Heart left ventricle (tissue), 16 donors: ENCODE data around the gene KLHDC10. TPM values are rescaled to one million over a fixed set of nuclear protein-coding genes. Genes with fewer than 3 reads are reported as not detected.

Experiments used
- ATAC-seq, 4 donors: fragments of 200-7000 bp; cut with Tn5 transposase; one replicate each; pipeline ENCODE4 v1.9.1; 2020 to 2022; ENCODE audit warnings: moderate library complexity in 4 of 4, mild to moderate bottlenecking in 3 of 4, moderate number of reproducible peaks in 1 of 4
- DNase-seq, 5 donors: peaks; one replicate each; pipeline ENCODE4 v3.0.0-alpha.2; 2020
- H3K27ac ChIP-seq, 12 donors: fragments of 200-600 bp; sonication (generic) in 4 of 12; one replicate each; pipeline versions ENCODE4 v1.5.0 to v1.8.0; 2016 to 2022; ENCODE audit warnings: mild to moderate bottlenecking in 2 of 12
- H3K27me3 ChIP-seq, 9 donors: fragments of 200-600 bp; sonication (generic) in 2 of 9; one replicate each; pipeline versions ENCODE4 v1.5.1 to v1.8.0; 2016 to 2022; ENCODE audit warnings: mild to moderate bottlenecking in 3 of 9
- H3K36me3 ChIP-seq, 9 donors: fragments of 200-600 bp; sonication (generic) in 2 of 9; one replicate each; pipeline versions ENCODE4 v1.5.0 to v1.8.0; 2018 to 2022; ENCODE audit warnings: mild to moderate bottlenecking in 2 of 9
- H3K4me1 ChIP-seq, 12 donors: fragments of 200-600 bp; sonication (generic) in 4 of 12; one replicate each; pipeline versions ENCODE4 v1.5.0 to v1.8.0; 2016 to 2022; ENCODE audit warnings: mild to moderate bottlenecking in 3 of 12
- H3K4me3 ChIP-seq, 12 donors: fragments of 200-600 bp; sonication (generic) in 4 of 12; one replicate each; pipeline versions ENCODE4 v1.5.0 to v1.8.0; 2017 to 2022; ENCODE audit warnings: mild to moderate bottlenecking in 9 of 12, moderate library complexity in 4 of 12
- H3K9me3 ChIP-seq, 12 donors: fragments of 200-600 bp; sonication (generic) in 4 of 12; one replicate each; pipeline versions ENCODE4 v1.5.0 to v1.8.0; 2016 to 2022; ENCODE audit warnings: mild to moderate bottlenecking in 1 of 12
- POLR2A ChIP-seq, 2 donors: fragments of 450-650 bp; IDR thresholded peaks; one replicate each; pipeline ENCODE4 v1.6.1; 2017; ENCODE audit warnings: antibody characterized with exemption in 2 of 2, mild to moderate bottlenecking in 2 of 2, moderate library complexity in 2 of 2
- WGBS, 4 donors: extraction: QIAGEN DNeasy Blood & Tissue Kit in 2 of 4; methylation state at CpG; one replicate each; pipeline versions ENCODE4 v1.1.5 to v1.1.7; 2013 to 2018; 5-methylcytosine and 5-hydroxymethylcytosine counted together
- intact Hi-C, 10 donors: fragments of 100-400 bp; cut with DNase I; formaldehyde crosslinking; loops; one replicate each; pipeline versions ENCODE4 v1.11.1 to v1.14.2; 2022
- long read RNA-seq, 3 donors: library from polyadenylated mRNA; unstranded; transcript quantifications; one replicate each; pipeline ENCODE4 v2.0.0, GENCODE V29; 2020 to 2021
- polyA plus RNA-seq, 2 donors: library from polyadenylated mRNA; stranded (reverse); fragments of 200-250 nt; gene quantifications; one replicate each; pipeline ENCODE4 v1.2.3, GENCODE V29; 2013
- total RNA-seq, 9 donors: library from RNA; depleted of rRNA in 2 of 9; stranded (reverse); fragments of >200 nt in 2 of 9; fragmentation: NEBNext Ultra II Directional in 3 of 9; extraction: Animal tissue kit (Norgen Biotek cat#: 25700) in 3 of 9; gene quantifications; one replicate each; pipeline versions ENCODE4 v1.1.0 to v1.2.4, GENCODE V29; 2016 to 2023
- TF ChIP-seq, protein P1 (sequence below), 12 donors: fragments of 200-600 bp; sonication (generic) in 4 of 12; IDR thresholded peaks; one replicate each; pipeline versions ENCODE4 v1.5.0 to v1.8.0; 2018 to 2022; ENCODE audit warnings: antibody characterized with exemption in 12 of 12, mild to moderate bottlenecking in 5 of 12
- donor health status: ischemic (EF 13 %, LVEDD 7.1; RV severe dilation, severe dysfunction).
- donor health status: healthy with polysubstance abuse.
- donor health status: DM: no; HTN: yes; CAD: no.
- donor health status: DM: no; HTN: no; CAD: no.
- donor health status: ischemic (EF 25% LVEDD 6.9; RV normal size, moderate dysfunction).
- donor health status: ischemic (EF 25% LVEDD 5.7; RV mildly dilated, moderate dysfunction).
- donor health status: healthy.
- donor health status: DM: yes; HTN: yes; CAD: no.
- donor health status: ischemic (EF 35%, LVEDD 5.7; RV mildly dilated, moderate dysfunction).
- donor health status: nonischemic (EF 11% LVEDD 7.7; RV severe dilation, severe dysfunction).
- donor health status: DM: yes; HTN: yes; CAD: no.
- donor health status: PGD.
- donor health status: ischemic (EF 29% LVEDD 5.4; RV normal size, mild dysfunction).
- donor health status: nonischemic (EF 23%, LVEDD 6.1; RV moderate dilation, normal function).

KLHDC10 gene
- total RNA-seq (10 to 100 TPM; 17.2 to 32.6 (median 26.5) TPM), polyA plus RNA-seq (10 to 100 TPM in 1 of 2 donors, 1 to 10 TPM in 1; 7.0 to 23.2 TPM)
- long read RNA-seq, donor 1, partial matches to known transcripts: 2 of 15 reads
- long read RNA-seq, donor 1, other reads (novel, unspliced or antisense): 13 of 15 reads
- long read RNA-seq, donor 2, partial matches to known transcripts: 2 of 7 reads
- long read RNA-seq, donor 2, other reads (novel, unspliced or antisense): 5 of 7 reads
- long read RNA-seq, donor 3, full-length matches to known transcripts: 1 of 12 reads
- long read RNA-seq, donor 3, partial matches to known transcripts: 1 of 12 reads
- long read RNA-seq, donor 3, other reads (novel, unspliced or antisense): 10 of 12 reads

- 1% methylated on average over 42 to 57 of the region's 57 CpGs for WGBS, 4 donors
- ATAC-seq: peak; percentile 98 to 100 (median 99)
- DNase-seq: peak; percentile 97 to 98 (median 98)
- Histone ChIP-seq H3K4me3 (peak within 1 kb of the TSS; percentile 74 to 98 (median 84)), H3K27me3 (no peaks in the 10 kb centered on the region), H3K27ac (peak within 1 kb of the TSS; percentile 45 to 92 (median 87)), H3K36me3 (no peaks in the 10 kb centered on the region), H3K4me1 (peaks cover 5 to 42% (median 22%) of the 10 kb centered on the region in 12 donors), H3K9me3 (no peaks in the 10 kb centered on the region)
- TF ChIP-seq, protein P1, sequence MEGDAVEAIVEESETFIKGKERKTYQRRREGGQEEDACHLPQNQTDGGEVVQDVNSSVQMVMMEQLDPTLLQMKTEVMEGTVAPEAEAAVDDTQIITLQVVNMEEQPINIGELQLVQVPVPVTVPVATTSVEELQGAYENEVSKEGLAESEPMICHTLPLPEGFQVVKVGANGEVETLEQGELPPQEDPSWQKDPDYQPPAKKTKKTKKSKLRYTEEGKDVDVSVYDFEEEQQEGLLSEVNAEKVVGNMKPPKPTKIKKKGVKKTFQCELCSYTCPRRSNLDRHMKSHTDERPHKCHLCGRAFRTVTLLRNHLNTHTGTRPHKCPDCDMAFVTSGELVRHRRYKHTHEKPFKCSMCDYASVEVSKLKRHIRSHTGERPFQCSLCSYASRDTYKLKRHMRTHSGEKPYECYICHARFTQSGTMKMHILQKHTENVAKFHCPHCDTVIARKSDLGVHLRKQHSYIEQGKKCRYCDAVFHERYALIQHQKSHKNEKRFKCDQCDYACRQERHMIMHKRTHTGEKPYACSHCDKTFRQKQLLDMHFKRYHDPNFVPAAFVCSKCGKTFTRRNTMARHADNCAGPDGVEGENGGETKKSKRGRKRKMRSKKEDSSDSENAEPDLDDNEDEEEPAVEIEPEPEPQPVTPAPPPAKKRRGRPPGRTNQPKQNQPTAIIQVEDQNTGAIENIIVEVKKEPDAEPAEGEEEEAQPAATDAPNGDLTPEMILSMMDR (IDR thresholded peaks at IDR 0.05): peak in 1 of 12 donors; percentile 26
- peak in 1 of 2 donors; percentile 66 for TF ChIP-seq POLR2A (IDR thresholded peaks at IDR 0.05)
- intact Hi-C loops: loop anchor here (2.0 to 10.0 kb wide), 12 partner anchors 135 to 765 kb away; partner anchors contain the start of genes TMEM209 (in 2 of the 10), CEP41 (in 1 of the 10), COPG2 (in 1 of the 10) and SSMEM1 (in 1 of the 10)
Observed at GRCh38 chr7:130069978-130070860, at the start of gene KLHDC10. Gene KLHDC10, plus strand, starts transcription at chr7:130070534. Its CDS starts 110 bp downstream, at chr7:130070644.

- DNase-seq (peak in 4 of 5 donors; percentile 51 to 66 (median 63)), ATAC-seq (peak; percentile 71 to 80 (median 76))
- Histone ChIP-seq H3K27me3 (no peaks in the 10 kb centered on the region), H3K27ac (peak overlapping the region in 11 of 12 donors; percentile 18 to 82 (median 73)), H3K4me1 (peaks cover 0 to 14% (median 0%) of the 10 kb centered on the region in 12 donors), H3K36me3 (peaks cover 0 to 97% (median 88%) of the 10 kb centered on the region in 9 donors), H3K9me3 (no peaks in the 10 kb centered on the region), H3K4me3 (no peak overlapping the region)
- TF ChIP-seq, protein P1 (IDR thresholded peaks at IDR 0.05): no peak
- no peak for TF ChIP-seq POLR2A (IDR thresholded peaks at IDR 0.05)
- intact Hi-C loops: no loop called here
- 67 to 76% (median 70%) methylated on average over 10 of the region's 10 CpGs for WGBS, 4 donors
Observed at GRCh38 chr7:130021105-130021834, 49.1 kb upstream of the KLHDC10 start.

DNA sequence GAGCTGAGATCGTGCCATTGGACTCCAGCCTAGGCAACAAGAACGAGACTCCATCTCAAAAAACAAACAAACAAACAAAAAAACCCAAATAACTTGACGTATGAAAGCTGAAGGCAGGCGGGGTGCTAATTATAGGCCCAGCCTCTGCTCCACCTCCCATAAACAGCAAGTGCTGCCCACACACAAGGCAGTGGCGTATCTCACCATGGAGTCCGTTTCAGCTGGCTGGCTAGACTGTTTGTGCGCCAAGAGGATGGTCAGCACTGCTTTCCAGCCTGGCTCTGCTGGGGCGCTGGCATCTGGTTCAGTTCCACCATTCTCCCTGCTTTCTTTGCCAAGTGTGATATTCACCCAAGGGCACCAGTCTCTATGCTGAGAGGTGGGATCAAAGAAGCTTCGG, 48.2 kb upstream of the KLHDC10 start:
- Histone ChIP-seq H3K9me3 (no peaks in the 10 kb centered on the region), H3K4me3 (no peak overlapping the region), H3K4me1 (peaks cover 0 to 14% (median 0%) of the 10 kb centered on the region in 12 donors), H3K27ac (peak overlapping the region in 11 of 12 donors; percentile 18 to 82 (median 73)), H3K36me3 (peaks cover 0 to 100% (median 96%) of the 10 kb centered on the region in 9 donors), H3K27me3 (no peaks in the 10 kb centered on the region)
- 62 to 67% (median 66%) methylated on average over 9 of the region's 9 CpGs for WGBS, 4 donors
- ATAC-seq (peak; percentile 84 to 92 (median 91)), DNase-seq (peak in 4 of 5 donors; percentile 43 to 70 (median 58))
- intact Hi-C loops: no loop called here
- TF ChIP-seq, protein P1 (IDR thresholded peaks at IDR 0.05): no peak
- no peak for TF ChIP-seq POLR2A (IDR thresholded peaks at IDR 0.05)
